Measurements from ENCODE around the gene IPCEF1.
"Not testable (repeated sequence)": the region's sequence is repeated elsewhere in the genome, so short reads cannot be mapped to it uniquely, and the experiment has no call there.

GRCh38 chr6:154334147-154334546 is 22.5 kb downstream of the IPCEF1 start:
- not testable (repeated sequence) for TF ChIP-seq FOXM1 (IDR thresholded peaks at IDR 0.05; ENCODE audit: borderline replicate concordance); TARDBP (IDR thresholded peaks at IDR 0.05); ELF4 (IDR thresholded peaks at IDR 0.05); SP1 (IDR thresholded peaks at IDR 0.05); FOXA1 (IDR thresholded peaks at IDR 0.05); ZNF384 (IDR thresholded peaks at IDR 0.05); SUZ12 (IDR thresholded peaks at IDR 0.05); BHLHE40 (IDR thresholded peaks at IDR 0.05; ENCODE audit: borderline replicate concordance); L3MBTL2 (conservative IDR thresholded peaks at IDR 0.05); HDGF (IDR thresholded peaks at IDR 0.05; ENCODE audit: borderline replicate concordance); CTBP1 (IDR thresholded peaks at IDR 0.05; ENCODE audit: borderline replicate concordance)
